OCI-M2 (cell line): ENCODE data around the gene PCDHGA6.

Source experiments
- DNase-seq: peaks from one replicate; lab custom pipeline; 2025; ENCODE audit not compliant: unreplicated experiment; lab: John Stamatoyannopoulos, UW

The PCDHGA6 gene

GRCh38 chr5:141419074-141419880, 45.6 kb downstream of the PCDHGA6 start:
- DNase-seq, result no peak

GRCh38 chr5:141420855-141421488, 47.3 kb downstream of the PCDHGA6 start, which contains the start of gene PCDHGA11:
Gene PCDHGA11 (plus strand): TSS chr5:141421051. CDS start chr5:141421228, 177 bp downstream.
- no peak for DNase-seq

GRCh38 chr5:141421489-141421855, 47.8 kb downstream of the PCDHGA6 start:
- no peak for DNase-seq

GRCh38 chr5:141422742-141423291, 49.1 kb downstream of the PCDHGA6 start:
- DNase-seq, result no peak

GRCh38 chr5:141427783-141428426, 54.2 kb downstream of the PCDHGA6 start:
- no peak for DNase-seq
